Cerebellar cortex (tissue), 1 donor: ENCODE data around the gene PCYT1A.
"Not testable (repeated sequence)": the region's sequence is repeated elsewhere in the genome, so short reads cannot be mapped to it uniquely, and the experiment has no call there.

Experiments used
- DNase-seq: peaks from one replicate; pipeline ENCODE4 v3.0.0-alpha.2; 2015; ENCODE audit warnings: low spot score

PCYT1A gene

DNA sequence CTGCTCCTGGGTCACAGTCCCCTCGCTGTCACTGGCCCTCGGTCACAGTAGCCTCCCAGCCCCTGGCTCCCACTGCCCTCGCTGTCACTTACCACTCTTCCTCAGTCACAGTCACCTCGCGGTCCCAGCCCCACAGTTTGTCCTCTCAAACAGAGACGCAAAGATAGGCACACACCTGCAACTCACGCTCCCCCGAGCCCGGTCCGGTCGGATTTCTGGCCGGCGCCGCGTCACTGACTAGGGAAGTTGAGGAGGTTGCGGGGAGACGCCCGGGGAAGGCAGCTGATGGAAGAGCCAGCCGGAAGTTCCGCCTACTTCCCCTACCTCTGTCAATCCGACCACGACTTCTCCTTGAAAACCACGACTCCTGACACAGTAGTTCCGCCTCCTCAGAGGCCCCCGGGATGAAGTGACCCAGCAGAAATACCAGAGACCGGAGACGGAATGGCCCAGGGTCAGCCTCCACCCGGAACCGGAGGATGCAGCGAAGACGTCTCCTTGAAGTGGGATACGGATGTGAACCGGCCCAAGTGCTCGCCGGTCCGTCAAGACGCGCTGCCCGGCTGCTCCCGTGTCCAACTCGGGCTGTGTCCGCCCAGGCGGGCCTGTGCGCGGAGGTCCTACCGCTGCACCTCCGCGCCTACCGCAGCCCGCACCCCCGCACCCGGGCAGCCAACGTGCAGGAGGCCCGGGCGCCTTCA, at the start of gene PCYT1A:
Gene PCYT1A (minus strand): TSS at position 287 of the 701 bp plus-strand sequence. CDS start 17,195 bp downstream, outside the sequence.
- DNase-seq: peak; percentile 98

DNA sequence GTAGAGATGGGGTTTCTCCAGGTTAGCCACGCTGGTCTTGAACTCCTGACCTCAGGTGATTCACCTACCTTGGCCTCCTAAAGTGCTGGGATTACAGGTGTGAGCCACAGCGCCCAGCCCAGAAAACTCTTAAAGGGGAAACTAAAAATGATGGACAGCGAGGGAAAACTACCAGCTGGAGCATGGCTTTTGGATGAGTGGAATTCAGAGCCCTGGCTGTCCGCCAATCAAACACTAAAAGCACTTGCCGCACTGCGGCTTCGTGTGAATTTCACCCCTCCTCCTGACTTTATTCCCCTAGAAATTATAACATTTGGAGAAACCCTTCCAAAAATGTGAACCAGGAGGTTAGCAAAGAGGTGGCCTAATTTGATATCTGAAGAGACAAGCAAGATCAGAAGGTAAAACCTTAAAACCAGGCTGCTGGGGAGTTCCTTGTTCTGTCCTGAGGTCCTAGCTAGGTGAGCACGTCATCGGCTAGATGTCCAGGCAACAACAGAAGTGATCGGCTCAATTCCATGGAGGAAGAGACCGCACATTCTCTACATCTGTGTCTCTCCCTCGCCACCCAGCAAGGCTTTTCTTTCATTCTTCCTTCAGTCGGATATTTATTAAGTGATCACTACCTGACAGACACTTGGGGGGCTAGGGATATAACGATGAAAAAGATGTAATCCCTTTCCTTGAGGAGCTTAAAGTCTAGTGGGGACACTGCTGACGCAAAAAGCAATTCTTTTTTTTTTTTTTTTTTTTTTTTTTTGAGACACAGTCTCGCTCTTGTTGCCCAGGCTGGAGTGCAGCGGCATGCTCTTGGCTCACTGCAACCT, 49.0 kb upstream of the PCYT1A start:
- DNase-seq: no peak

DNA sequence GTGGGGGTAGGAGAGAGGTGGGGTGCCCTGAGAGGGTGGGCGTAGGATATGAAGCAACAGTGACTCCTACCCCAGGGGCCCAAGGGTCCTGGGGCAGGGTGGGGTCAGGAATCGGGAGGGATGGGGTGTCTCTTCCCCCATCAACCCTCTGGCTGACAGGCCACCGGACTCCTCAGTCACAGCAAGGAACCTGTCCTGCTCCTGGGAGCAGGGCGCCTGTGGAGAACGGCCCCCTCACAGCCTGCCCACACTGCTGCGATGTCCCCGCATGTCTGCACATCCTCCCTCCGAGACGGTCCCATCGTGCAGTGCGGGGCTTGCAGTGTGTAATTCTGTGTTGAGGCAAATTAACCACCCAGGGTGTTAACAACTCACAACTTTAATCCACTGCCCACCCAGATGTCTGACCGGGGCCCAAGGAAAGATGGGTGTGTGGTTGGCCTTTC, 48.0 kb upstream of the PCYT1A start:
- no peak for DNase-seq

DNA sequence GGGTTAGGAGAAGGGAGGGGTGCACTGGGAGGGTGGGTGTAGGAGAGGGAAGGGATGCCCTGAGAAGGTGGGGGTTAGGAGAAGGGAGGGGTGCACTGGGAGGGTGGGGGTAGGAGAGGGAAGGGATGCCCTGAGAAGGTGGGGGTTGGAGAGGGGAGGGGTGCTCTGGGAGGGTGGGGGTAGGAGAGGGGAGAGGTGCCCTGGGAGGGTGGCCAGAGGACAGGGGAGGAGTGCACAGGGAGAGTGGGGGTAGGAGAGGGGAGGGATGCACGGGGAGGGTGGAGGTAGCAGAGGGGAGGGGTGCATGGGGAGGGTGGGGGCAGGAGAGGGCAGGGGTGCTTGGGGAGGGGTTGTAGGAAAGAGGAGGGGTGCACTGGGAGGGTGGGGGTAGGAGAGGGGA, 47.5 kb upstream of the PCYT1A start:
- no peak for DNase-seq

DNA sequence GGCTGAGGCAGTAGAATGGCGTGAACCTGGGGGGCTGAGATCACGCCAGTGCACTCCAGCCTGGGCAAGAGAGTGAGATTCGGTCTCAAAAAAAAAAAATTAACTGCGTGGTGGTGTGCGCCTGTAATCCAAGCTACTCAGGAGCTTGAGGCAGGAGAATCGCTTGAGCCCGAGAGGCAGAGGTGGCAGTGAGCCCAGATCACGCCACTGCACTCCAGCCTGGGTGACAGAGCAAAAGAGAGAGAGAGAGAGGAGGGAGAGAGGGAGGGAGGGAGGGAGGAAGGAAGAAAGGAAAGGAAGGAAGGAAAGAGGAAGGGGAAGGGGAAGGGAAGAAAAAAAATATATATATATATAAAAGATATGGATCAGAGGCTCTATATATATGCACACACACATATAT, 44.6 kb upstream of the PCYT1A start:
- DNase-seq: no peak

DNA sequence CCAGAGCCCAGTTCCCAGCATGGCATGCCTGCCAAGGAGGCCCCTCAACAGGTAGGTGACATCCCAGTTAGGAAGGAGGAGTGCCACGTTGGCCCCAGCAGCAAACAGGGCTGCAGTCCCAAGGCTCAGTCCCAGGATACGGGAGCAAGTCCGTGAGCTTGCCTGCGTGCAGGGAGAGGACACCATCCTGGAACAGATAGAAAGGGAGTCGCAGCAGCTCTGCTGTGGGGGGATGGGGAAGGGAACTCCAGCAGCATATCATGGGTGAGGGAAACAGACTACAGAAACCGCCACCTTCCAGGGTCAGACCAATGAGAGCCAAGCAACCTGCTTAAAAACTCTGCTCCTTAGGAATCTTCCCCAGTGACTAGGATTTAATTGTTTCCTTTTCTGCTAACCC, 39.9 kb upstream of the PCYT1A start:
- DNase-seq: no peak

DNA sequence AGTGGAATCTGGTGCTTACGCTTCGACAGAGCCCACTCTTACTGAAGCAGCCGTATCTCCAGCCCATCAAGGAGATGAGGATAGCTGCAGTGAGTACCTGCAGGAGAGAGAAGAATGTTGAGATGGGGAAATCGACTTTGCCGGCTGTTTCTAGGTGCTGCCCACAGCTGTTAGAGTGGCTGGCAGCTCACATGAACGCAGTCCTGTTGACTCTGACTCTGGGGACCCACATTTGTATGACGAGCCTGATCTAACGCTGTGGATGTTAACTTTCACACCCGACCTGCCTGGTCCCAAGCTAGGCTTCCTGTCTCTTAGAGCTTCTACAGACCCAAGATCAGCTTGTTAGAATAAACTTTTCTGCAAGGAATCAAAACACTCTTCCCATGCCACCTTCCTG, 39.4 kb upstream of the PCYT1A start:
- DNase-seq: no peak

DNA sequence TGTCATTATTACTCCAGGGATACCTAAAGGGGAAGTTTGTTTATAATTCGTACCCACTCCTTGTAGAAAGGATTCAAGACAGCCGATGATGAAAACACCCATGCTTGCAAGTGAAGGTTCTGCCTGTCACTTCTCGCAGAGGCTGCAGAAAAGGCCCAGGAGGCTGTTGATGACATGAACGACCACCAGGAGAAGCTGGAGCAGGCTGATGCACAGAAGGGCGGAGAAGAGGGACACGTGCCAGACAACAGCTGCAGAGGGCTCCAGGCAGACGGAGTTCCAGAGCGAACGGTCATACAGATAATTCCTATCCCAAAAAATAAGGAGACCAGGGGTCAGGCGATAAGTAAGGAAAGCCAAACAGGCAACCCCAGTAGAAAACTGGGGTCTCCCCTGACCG, 36.2 kb upstream of the PCYT1A start:
- peak; percentile 37 for DNase-seq

DNA sequence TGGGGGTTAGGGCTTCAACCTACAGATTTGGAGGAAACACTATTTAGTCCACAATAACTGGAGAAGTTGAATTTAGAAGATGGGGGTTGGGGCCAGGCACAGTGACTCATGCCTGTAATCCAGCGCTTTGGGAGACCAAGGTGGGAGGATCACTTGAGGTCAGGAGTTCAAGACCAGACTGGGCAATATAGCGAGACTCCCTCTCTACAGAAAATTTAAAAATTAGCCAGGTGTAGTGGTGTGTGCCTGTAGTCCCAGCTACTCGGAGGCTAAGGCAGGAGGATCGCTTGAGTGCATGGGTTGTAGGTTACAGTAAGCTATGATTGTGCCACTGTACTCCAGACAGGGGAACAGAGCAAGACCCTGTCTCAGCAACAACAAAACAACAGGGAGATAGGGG, 35.5 kb upstream of the PCYT1A start:
- DNase-seq: no peak

DNA sequence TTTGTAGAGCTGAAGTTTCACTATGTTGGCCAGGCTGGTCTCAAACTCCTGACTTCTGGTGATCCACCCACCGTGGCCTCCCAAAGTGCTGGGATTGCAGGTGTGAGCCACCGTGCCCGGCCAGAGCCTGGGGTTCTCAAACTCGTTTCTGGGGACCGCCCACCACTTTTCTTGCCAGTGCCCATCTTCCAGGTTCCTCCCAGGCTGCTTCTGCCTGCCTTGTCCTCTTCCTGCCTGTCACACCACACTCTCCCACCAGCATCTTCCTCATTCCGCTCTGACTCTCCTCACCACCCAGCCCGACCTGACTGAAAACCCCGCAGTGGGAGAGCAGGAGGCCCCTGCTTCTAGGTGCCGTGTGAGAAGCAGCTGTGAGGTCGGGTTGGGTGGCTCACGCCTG, 33.6 kb upstream of the PCYT1A start:
- DNase-seq: no peak

DNA sequence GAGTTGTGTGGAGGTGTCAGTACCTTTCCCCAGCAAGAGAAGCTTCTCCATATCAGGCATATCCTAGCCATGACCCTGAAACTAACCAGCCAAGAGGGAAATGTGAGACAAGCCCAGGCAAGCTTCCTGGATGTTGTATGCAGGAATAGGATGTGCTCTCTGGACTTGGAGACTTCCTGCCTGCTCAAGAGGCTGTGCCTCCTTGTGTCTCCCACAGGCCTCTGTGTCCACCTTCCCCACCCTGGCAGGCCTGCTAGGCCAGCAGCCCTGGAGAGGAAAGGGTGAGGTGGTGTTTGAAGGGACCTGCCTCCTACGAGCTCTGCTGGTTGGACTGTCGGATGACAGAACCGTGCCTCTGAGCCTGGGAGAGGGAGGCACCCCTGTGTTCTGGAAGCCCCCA, 32.6 kb upstream of the PCYT1A start:
- DNase-seq: no peak

DNA sequence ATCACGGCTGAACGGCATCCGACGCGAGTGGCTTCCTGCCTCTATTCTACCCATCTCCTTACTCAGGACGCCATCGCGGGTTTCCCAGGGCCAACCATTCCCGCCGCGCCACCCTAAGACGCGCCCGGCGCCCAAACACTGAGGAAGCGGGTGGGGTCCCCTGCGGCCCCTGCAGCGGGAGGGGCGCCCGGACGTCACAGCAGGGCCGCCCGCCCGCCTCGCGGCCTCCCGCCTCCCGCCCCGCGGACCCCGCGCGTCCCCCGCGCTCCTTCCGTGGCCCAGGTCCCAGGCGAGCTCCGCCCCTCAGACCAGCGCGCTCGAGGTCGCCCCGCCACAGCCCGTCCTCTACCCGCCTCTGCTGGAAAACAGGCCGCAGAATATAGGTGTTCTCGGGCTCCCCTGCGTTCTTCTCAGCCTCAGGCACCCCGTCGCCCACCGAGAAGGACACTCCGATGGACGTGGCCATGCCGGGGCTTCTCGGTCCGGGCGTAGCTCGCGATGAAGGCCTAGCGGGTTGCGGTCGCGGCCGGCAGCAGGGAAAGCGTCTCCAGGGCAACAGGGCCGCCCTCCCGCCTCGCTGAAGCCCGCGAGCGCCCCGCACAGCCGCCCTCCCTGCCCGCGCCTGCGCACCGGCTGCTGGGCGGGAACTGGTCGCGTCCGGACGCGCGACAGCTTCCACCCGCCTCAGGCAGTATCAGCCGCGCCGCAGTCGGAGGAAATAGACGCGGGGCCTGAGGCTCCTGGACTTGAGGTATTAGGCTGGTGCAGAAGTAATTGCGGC, 30.4 kb upstream of the PCYT1A start, which contains the start of gene DYNLT2B:
Gene DYNLT2B (minus strand): TSS at position 554 of the 781 bp plus-strand sequence. CDS start 88 bp downstream, at position 466.
- DNase-seq: peak; percentile 89

DNA sequence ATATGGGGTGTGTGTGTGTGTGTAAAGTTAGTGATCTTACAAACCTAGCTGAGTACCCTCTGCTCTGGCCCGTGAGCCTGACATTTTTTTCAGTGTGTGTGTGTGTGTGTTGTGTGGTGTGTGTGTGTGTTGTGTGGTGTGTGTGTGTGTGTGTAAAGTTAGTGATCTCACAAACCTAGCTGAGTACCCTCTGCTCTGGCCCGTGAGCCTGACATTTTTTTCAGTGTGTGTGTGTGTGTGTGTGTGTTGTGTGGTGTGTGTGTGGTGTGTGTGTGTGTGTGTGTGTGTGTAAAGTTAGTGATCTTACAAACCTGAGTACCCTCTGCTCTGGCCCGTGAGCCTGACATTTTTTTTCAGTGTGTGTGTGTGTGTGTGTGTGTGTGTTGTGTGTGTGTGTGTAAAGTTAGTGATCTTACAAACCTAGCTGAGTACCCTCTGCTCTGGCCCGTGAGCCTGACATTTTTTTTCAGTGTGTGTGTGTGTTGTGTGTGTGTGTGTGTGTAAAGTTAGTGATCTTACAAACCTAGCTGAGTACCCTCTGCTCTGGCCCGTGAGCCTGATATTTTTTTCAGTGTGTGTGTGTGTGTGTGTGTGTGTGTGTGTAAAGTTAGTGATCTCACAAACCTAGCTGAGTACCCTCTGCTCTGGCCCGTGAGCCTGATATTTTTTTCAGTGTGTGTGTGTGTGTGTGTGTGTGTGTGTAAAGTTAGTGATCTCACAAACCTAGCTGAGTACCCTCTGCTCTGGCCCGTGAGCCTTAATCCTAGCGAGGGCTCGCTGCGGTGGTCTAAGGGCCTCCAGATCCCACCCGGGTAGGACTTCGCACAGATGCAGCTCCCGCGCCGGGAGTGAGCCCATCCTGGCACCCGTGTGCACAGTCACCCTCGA, 29.5 kb upstream of the PCYT1A start:
- not testable (repeated sequence) for DNase-seq

DNA sequence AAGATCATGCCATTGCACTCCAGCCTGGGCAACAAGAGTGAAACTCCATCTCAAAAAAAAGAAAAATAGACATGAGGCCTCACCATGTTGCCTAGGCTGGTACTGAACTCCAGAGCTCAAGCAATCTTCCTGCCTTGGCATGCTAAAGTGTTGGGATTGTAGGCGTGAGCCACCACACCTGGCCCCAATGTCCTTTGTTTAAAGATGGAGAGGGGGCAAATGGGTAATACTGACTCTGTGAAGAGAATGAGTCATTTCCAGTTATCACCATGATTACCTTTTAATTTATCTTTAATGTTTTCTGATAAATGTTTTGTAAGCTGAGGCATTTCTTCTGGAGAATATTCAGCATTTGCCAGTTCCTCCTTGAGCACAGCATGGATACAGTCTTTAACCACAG, 28.3 kb upstream of the PCYT1A start:
- no peak for DNase-seq

DNA sequence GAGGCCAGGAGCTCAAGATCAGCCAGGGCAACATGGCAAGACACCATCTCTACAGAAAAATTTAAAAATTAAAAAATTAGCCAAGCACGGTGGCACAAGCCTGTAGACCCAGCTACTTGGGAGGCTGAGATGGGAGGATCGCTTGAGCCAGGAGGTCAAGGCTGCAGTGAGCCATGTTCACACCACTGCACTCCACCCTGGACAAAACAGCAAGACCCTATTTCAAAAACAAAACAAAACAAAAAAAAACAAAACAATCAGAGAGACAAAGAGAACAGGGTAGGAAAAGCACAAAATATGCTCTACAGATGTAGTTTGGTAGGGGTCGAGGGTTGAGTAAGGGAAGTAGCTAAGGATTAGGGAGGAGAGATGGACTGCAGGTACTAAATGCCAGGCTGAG, 27.1 kb upstream of the PCYT1A start:
- DNase-seq: no peak

DNA sequence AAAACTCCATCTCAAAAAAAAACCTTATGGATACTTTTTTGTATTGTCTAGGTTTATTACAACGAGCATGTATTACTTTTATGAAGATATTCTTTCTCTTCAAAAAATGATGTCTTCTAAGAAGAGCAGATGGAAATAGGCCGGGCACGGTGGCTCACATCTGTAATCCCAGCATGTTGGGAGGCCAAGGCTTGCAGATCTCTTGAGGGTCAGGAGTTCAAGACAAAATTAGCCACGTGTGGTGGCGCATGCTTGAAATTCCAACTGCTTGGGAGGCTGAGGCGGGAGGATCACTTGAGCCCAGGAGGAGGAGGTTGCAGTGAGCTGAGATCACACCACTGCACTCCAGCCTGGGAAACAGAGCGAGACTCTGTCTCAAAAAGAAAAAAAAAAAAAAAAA, 26.6 kb upstream of the PCYT1A start:
- not testable (repeated sequence) for DNase-seq

DNA sequence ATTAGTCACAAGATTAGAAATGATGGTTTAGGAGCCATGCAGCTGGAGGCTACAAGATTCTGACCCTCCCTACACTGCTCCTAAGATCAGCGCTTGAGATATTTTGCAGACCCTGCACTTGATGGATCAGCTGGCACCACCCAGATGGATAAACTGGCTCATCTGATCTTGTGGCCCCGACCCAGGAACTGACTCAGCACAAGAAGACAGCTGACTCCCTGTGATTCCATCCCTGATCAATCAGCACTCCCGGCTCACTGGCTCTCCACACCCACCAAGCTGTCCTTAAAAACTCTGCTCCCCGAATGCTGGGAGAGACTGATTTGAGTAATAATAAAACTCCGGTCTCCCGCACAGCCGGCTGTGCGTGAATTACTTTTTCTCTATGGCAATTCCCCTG, 15.4 kb upstream of the PCYT1A start:
- DNase-seq: not testable (repeated sequence)

DNA sequence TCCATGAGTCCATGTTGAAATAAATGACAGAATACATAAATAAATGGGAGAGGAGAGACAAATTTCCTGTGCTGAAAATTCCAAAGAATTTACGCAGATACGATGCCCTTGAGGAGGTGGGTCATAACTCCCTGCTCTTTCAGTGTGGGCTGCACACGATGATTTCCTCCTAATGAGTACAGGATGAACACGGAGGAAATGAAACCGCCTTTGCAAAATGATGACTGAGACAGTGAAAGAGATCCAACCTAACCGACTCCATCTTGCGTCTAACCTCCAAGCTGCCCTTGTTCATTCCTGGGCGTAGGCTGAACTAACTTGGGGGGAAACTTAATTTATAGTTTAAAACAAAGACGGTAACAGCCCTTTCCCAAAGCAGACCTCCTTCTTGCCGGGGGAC, 15.0 kb upstream of the PCYT1A start:
- DNase-seq: not testable (repeated sequence)

DNA sequence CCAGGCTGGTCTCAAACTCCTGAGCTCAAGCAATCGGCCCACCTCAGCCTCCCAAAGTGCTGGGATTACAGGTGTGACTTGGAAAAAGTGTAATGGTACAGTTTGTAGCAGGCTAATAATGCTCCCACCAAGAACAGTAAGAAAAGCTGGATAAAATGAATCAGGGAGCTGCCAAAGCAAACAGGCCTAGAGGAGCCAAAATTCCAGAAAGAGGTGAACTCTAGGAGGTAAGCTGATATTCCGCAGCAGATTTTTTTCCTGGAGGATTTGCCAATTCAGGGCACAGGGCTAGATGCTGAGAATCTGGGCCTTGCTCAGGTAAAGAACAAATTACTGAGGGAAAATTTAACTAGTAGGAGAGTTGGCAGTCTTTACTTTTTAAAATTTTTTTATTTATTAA, 11.0 kb upstream of the PCYT1A start:
- DNase-seq: no peak

DNA sequence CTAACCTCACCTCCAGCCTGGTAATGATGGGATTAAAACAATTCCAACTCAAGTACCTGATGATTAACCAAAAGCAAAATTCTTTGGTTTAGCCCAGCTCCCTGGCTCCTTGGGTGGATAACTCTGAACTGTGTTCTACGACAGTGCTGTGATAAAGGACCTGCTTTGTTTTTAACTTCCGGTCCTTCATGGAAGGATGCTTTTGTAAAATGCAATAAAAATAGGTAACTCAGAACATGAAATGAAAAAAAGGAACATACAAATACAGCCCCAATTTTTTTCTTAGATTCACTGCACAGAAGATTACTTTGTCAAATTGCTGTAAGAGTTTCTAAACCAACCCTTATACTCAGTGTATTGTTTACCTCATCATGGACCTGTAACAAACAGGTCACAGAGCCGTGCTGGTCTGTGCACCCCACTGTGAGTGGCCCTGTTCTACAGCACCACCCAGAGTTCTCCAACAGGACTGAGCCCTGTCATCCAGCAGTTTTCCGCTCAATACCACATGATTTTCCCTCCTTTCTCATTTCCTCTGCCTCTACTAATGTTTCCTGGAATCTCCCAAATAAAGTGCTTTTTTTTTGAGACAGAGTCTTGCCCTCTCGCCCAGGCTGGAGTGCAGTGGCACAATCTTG, 4.9 kb upstream of the PCYT1A start:
- no peak for DNase-seq

DNA sequence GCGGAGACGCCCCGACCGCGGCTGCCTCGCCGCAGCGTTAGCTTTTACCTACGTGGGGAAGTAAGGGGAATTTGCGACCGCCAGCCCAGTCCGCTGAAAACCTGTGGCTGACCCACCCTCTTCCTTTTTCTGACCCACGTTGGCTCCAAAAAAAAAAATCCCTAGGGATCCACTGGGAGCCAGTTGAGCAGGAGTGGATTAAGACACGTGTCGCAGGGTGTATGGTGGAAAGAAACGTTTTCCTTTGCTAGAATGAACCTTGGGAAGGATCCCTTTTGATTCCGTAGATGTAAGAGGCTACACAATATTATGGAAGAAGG, 575 bp upstream of the PCYT1A start:
- no peak for DNase-seq
